H1 (cell line): ENCODE measurements around the gene SLC22A23. TPM values are rescaled to one million over a fixed set of nuclear protein-coding genes. Genes with fewer than 3 reads are reported as not detected.

ENCODE experiments used
- NRF1 ChIP-seq: IDR thresholded peaks from 2 replicates; pipeline ENCODE4 v1.6.1; 2011; ENCODE audit warnings: mild to moderate bottlenecking, low read depth, low read length, improper control_type of control experiment
- POU5F1 ChIP-seq: IDR thresholded peaks from 2 replicates; pipeline ENCODE4 v1.6.1; 2011; ENCODE audit warnings: low read depth, mild to moderate bottlenecking, low read length, moderate library complexity
- SAP30 ChIP-seq: fragments of 300-600 bp; sonication (generic); IDR thresholded peaks from 2 replicates; pipeline ENCODE4 v1.7.1; 2012; ENCODE audit warnings: low read length, moderate library complexity, mild to moderate bottlenecking, inconsistent platforms; ENCODE audit not compliant: insufficient read depth, insufficient replicate concordance
- polyA plus RNA-seq, 7 experiments: library from polyadenylated mRNA; depleted of rRNA in 3 of 7; stranded (reverse) in 5 of 7; unstranded in 2 of 7; fragments of >200 nt in 5 of 7; fragments of 200-250 nt in 2 of 7; gene quantifications; 1 replicate in 5 of 7; 2 replicates in 1 of 7; 4 replicates in 1 of 7; pipeline versions ENCODE4 v1.2.1 to v1.2.3, GENCODE V29; 2011 to 2013; ENCODE audit warnings: missing spikeins in 2 of 7, mixed read lengths in 2 of 7
- total RNA-seq: library from RNA; stranded (reverse); fragmentation: NEBNext Ultra II Directional; extraction: Animal tissue kit (Norgen Biotek cat#: 25700); gene quantifications from 2 replicates; pipeline ENCODE4 v1.2.1, GENCODE V29; 2021

SLC22A23 gene
- total and polyA plus RNA-seq, 2 of the 8 experiments (the other 6 are each of a cell fraction or from before 2014, with no cell fraction given): 9.9 to 38.4 TPM

- TF ChIP-seq SAP30 (peak; percentile 77), NRF1 (no peak), POU5F1 (no peak)
Measured at GRCh38 chr6:3226481-3227362, 230.1 kb downstream of the SLC22A23 start (continued).
